Natural killer cell (primary cell): ENCODE measurements around the gene LMTK2. TPM values are rescaled to one million over a fixed set of nuclear protein-coding genes. Genes with fewer than 3 reads are reported as not detected.
A peak's percentile ranks its signal among the peaks of the same experiment; 100 is the strongest.

Source experiments
- ATAC-seq, 3 donors: fragments of 150-1000 bp in 2 of 3; fragments of 200-7000 bp in 1 of 3; cut with Tn5 transposase; 1 replicate in 1 of 3; 2 replicates in 2 of 3; pipeline ENCODE4 v1.10.0; 2021; ENCODE audit warnings: mild to moderate bottlenecking in 2 of 3, moderate library complexity in 2 of 3
- DNase-seq, 2 donors: peaks; one replicate each; pipeline versions ENCODE4 v3.0.0 to v3.0.0-alpha.2; 2013 to 2021; ENCODE audit warnings: mixed read lengths in 1 of 2
- H3K27ac ChIP-seq: one replicate; pipeline ENCODE4 v1.5.1; 2013; ENCODE audit warnings: mild to moderate bottlenecking, low read length
- H3K27me3 ChIP-seq: one replicate; pipeline ENCODE4 v1.6.1; 2013; ENCODE audit warnings: low read length; ENCODE audit not compliant: control insufficient read depth, insufficient read depth
- H3K36me3 ChIP-seq: one replicate; pipeline ENCODE4 v1.6.1; 2013; ENCODE audit warnings: low read length; ENCODE audit not compliant: control insufficient read depth, insufficient read depth
- H3K4me1 ChIP-seq: one replicate; pipeline ENCODE4 v1.6.1; 2013; ENCODE audit warnings: low read length; ENCODE audit not compliant: control insufficient read depth, insufficient read depth
- H3K4me3 ChIP-seq: one replicate; pipeline ENCODE4 v1.5.1; 2013; ENCODE audit warnings: low read length
- H3K9me3 ChIP-seq: one replicate; pipeline ENCODE4 v1.6.1; 2013; ENCODE audit warnings: low read length; ENCODE audit not compliant: control insufficient read depth, insufficient read depth
- H3K27ac Mint-ChIP-seq, 2 donors: one replicate each; pipeline ENCODE4 v1.8.0; 2022; ENCODE audit warnings: mild to moderate bottlenecking in 2 of 2, mixed read lengths in 2 of 2, moderate library complexity in 1 of 2
- H3K27me3 Mint-ChIP-seq, 2 donors: one replicate each; pipeline ENCODE4 v1.8.0; 2022; ENCODE audit warnings: low read depth in 2 of 2, mixed read lengths in 2 of 2
- H3K36me3 Mint-ChIP-seq: one replicate; pipeline ENCODE4 v1.8.0; 2022; ENCODE audit warnings: mixed read lengths
- H3K4me1 Mint-ChIP-seq, 2 donors: one replicate each; pipeline ENCODE4 v1.8.0; 2022; ENCODE audit warnings: mixed read lengths in 2 of 2
- H3K4me3 Mint-ChIP-seq: one replicate; pipeline ENCODE4 v1.8.0; 2022; ENCODE audit warnings: mild to moderate bottlenecking, moderate library complexity, mixed read lengths
- H3K9me3 Mint-ChIP-seq, 2 donors: one replicate each; pipeline ENCODE4 v1.8.0; 2022; ENCODE audit warnings: mixed read lengths in 2 of 2
- WGBS: methylation state at CpG from one replicate; pipeline ENCODE4 v1.1.7; 2013; ENCODE audit warnings: missing lambda C conversion rate; ENCODE audit not compliant: insufficient coverage; 5-methylcytosine and 5-hydroxymethylcytosine counted together
- intact Hi-C: fragments of 100-400 bp; cut with micrococcal nuclease; formaldehyde crosslinking; loops from one replicate; pipeline ENCODE4 v1.14.2; 2022
- total RNA-seq, 4 donors: library from RNA; stranded (reverse); fragments of 120-200 nt in 1 of 4; gene quantifications; one replicate each; pipeline versions ENCODE4 v1.2.3 to v1.2.4, GENCODE V29; 2013 to 2022
- TF ChIP-seq, protein P1 (sequence below): fragments of 200-600 bp; IDR thresholded peaks from one replicate; pipeline ENCODE4 v1.8.0; 2022; ENCODE audit warnings: antibody characterized with exemption

Gene LMTK2
- total RNA-seq, 3 donors from 2014 or later (not counting 1 experiment from before 2014, with no cell fraction given): 18.7 to 33.9 (median 26.6) TPM

DNA sequence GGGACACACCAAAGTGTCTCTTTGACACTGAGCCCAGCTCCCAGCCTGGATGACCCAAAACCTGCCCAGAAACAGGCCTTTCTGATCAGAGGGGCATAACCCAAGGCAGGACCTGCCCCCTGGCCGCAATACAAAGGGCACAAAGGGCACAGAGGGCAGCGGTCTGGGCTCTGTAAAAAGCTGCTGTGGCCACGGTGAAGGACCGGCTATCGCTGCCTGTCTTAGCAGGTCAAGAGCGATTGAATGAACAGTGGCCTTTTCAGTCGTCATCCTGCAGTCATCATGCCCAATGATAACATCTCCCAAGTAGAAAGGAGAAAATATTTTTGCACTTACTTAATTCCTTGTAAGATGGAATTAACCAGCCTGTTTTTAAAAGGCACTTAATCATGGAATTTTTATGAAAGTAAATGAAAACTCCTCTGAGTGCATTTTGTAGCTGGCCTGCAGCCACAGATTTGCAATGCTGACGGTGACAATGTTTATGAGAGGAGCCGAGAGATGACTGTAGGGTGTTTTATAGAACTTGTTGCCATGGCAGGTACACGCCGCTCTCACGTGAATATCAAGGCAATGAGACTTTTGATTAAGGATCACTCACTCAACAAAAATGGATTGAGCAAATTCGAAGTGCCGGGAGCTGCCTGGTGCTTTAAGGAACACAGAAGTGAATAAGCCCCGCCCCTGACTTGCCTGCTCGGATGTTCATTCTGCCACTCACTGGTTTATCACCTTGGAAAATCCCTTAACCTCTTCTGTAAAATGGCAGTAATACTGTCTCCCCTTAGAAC is 57.2 kb downstream of the LMTK2 start:
- H3K27me3 ChIP-seq: no peaks in the 10 kb centered on the region

DNA sequence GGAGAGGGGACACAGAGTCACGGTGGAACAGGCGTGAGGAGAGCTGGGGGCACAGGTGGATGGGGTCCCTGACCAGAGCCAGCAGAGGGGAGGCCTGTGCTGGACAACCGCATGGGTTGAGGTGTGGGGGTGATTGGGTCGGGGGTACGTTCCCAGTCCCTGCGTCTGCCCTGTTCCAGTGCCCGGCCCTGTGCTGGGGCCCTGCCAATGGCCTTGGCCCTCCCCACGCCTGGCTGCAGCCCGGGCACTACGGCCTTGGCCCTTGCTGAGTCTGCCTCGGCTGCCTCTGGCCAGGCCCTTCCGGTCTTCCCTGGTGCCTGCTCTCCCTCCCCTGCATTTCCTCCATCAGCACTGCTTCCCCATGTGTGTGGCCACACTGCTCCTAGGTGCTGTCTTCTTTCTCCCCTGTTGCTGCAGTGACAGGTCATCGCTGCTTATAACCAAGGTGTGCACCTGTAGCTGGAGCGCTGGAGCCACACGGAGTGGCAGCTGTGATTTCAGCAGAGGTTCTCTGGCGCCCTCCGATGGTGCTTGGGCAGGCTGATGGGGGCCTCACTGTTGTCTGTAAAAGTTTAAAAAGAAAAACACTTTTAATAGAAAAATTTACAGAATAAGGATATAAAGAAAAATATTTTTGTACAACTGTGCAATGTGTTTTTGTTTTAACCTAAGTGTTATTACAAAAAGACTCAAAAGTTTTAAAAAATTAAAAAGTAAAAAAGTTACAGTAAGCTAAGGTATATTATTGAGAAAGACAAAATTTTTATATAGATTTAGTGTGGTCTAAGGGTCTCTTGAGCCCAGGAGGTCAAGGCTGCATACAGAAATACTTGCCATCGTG is 59.4 kb downstream of the LMTK2 start:
- Mint-ChIP-seq H3K27ac (no peak overlapping the region), H3K36me3 (no peaks in the 10 kb centered on the region), H3K9me3 (no peaks in the 10 kb centered on the region), H3K27me3 (no peaks in the 10 kb centered on the region), H3K4me3 (no peak overlapping the region), H3K4me1 (peaks cover 5 to 10% of the 10 kb centered on the region in 2 donors)
- Histone ChIP-seq H3K4me3 (no peak overlapping the region), H3K27ac (no peak overlapping the region), H3K36me3 (no peaks in the 10 kb centered on the region), H3K27me3 (no peaks in the 10 kb centered on the region), H3K9me3 (no peaks in the 10 kb centered on the region), H3K4me1 (no peaks in the 10 kb centered on the region)
- peak in 2 of 3 donors; percentile 56 to 67 for ATAC-seq
- DNase-seq: peak; percentile 43 to 65
- intact Hi-C loops: no loop called here
- 75% methylated on average over 18 of the region's 18 CpGs for WGBS
- TF ChIP-seq, protein P1, sequence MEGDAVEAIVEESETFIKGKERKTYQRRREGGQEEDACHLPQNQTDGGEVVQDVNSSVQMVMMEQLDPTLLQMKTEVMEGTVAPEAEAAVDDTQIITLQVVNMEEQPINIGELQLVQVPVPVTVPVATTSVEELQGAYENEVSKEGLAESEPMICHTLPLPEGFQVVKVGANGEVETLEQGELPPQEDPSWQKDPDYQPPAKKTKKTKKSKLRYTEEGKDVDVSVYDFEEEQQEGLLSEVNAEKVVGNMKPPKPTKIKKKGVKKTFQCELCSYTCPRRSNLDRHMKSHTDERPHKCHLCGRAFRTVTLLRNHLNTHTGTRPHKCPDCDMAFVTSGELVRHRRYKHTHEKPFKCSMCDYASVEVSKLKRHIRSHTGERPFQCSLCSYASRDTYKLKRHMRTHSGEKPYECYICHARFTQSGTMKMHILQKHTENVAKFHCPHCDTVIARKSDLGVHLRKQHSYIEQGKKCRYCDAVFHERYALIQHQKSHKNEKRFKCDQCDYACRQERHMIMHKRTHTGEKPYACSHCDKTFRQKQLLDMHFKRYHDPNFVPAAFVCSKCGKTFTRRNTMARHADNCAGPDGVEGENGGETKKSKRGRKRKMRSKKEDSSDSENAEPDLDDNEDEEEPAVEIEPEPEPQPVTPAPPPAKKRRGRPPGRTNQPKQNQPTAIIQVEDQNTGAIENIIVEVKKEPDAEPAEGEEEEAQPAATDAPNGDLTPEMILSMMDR: peak; percentile 62

More for the DNA sequence above, 57.2 kb downstream of the LMTK2 start:
- 93% methylated on average over 16 of the region's 16 CpGs for WGBS
- H3K4me3 ChIP-seq: no peak overlapping the region
- H3K4me1 Mint-ChIP-seq: peaks cover 5 to 10% of the 10 kb centered on the region in 2 donors
- intact Hi-C loops: no loop called here
- no peak for ATAC-seq
- H3K4me3 Mint-ChIP-seq: no peak overlapping the region
- no peaks in the 10 kb centered on the region for H3K9me3 ChIP-seq
- no peaks in the 10 kb centered on the region for H3K36me3 Mint-ChIP-seq
- no peaks in the 10 kb centered on the region for H3K27me3 Mint-ChIP-seq
- H3K27ac ChIP-seq: no peak overlapping the region
- TF ChIP-seq, protein P1: no peak
- no peaks in the 10 kb centered on the region for H3K9me3 Mint-ChIP-seq
- H3K36me3 ChIP-seq: peaks cover 4% of the 10 kb centered on the region
- no peak for DNase-seq
- no peak overlapping the region for H3K27ac Mint-ChIP-seq
- H3K4me1 ChIP-seq: no peaks in the 10 kb centered on the region

DNA sequence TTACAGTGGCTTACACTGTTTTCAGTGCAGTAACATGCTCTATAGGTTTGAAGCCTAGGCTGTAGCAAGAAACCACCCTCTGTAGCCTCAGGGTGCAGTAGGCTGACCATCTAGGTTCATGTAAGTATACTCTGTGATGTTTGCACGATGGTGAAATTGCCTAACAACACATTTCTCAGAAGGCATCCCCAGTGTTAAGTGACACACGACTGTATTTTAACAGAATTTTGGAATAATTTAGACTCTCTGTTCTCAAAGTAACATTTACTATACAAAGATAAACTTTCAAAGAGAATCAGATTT is 60.0 kb downstream of the LMTK2 start:
- DNase-seq (no peak), ATAC-seq (no peak)
- Mint-ChIP-seq H3K27me3 (no peaks in the 10 kb centered on the region), H3K27ac (no peak overlapping the region), H3K36me3 (no peaks in the 10 kb centered on the region), H3K9me3 (no peaks in the 10 kb centered on the region), H3K4me3 (no peak overlapping the region), H3K4me1 (peaks cover 5 to 10% of the 10 kb centered on the region in 2 donors)
- 92% methylated on average over 2 of the region's 2 CpGs for WGBS
- intact Hi-C loops: no loop called here
- TF ChIP-seq, protein P1: no peak
- Histone ChIP-seq H3K4me3 (no peak overlapping the region), H3K36me3 (no peaks in the 10 kb centered on the region), H3K9me3 (no peaks in the 10 kb centered on the region), H3K27ac (no peak overlapping the region), H3K27me3 (no peaks in the 10 kb centered on the region), H3K4me1 (no peaks in the 10 kb centered on the region)
